NCI-H2227 (cell line): ENCODE data around the gene CEP95.
"Not testable (repeated sequence)": the region's sequence is repeated elsewhere in the genome, so short reads cannot be mapped to it uniquely, and the experiment has no call there.

Source experiments
- DNase-seq: peaks from one replicate; lab custom pipeline; 2025; ENCODE audit not compliant: unreplicated experiment; lab: John Stamatoyannopoulos, UW

The CEP95 gene

GRCh38 chr17:64572682-64573154 is 65.9 kb downstream of the CEP95 start:
- DNase-seq = no peak

DNA sequence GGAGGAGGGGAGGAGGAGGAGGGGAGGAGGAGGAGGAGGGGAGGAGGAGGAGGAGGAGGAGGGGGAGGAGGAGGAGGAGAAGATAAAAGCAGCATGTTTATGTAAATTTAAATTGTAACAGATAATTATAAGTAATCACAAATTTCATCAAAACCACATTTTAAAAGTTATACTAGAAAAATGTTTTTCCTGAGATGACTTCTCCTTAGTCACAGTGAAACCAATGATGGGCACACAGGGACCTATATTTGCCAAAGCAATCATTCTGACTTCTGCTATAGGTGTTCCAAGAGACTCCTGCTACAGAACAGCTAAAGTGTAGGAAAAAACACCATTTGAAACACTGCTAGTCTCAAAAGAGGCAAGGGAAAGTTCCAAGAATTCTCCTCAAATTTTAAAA is 66.4 kb downstream of the CEP95 start:
- DNase-seq = no peak

DNA sequence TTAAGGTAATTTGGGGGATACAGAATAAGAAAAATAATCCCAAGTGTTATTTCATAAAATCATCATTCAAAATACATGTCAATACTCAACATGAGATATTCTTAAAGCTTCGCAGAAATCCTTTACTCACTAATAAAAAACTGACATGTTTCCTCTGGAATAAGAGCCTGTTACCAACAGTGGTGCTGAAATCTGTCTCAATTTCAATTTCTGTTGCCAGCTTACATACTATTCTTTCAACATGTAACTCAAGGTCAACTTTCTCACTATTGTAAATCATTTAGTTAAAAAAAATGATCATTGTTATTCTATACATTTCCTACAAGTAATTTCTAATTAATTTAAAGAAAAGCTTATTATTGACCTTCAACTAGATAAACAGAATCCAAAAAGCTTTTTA is 67.9 kb downstream of the CEP95 start:
- no peak for DNase-seq

GRCh38 chr17:64575431-64575830 is 68.7 kb downstream of the CEP95 start:
- DNase-seq = no peak

- not testable (repeated sequence) for DNase-seq
These were observed 70.2 kb downstream of the CEP95 start for GRCh38 chr17:64577025-64577424.

DNA sequence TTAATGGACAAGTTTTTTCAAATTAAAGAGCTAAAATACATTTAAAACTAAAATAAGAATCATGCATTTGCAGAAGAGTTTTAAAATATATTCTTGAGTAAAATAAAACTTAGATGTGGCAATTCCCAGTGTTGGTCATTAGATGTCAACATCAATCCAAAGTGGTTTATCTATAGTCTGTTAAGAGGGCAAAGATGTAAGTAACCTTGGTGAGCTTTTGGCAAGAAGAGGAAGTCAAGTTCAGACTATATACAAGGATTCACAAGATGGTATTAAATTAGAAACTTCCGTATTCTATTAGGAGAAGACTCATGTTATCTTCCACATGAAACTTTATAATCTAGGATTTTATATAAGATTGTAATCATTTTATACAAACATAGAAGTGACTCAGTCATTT is 73.1 kb downstream of the CEP95 start:
- no peak for DNase-seq

DNA sequence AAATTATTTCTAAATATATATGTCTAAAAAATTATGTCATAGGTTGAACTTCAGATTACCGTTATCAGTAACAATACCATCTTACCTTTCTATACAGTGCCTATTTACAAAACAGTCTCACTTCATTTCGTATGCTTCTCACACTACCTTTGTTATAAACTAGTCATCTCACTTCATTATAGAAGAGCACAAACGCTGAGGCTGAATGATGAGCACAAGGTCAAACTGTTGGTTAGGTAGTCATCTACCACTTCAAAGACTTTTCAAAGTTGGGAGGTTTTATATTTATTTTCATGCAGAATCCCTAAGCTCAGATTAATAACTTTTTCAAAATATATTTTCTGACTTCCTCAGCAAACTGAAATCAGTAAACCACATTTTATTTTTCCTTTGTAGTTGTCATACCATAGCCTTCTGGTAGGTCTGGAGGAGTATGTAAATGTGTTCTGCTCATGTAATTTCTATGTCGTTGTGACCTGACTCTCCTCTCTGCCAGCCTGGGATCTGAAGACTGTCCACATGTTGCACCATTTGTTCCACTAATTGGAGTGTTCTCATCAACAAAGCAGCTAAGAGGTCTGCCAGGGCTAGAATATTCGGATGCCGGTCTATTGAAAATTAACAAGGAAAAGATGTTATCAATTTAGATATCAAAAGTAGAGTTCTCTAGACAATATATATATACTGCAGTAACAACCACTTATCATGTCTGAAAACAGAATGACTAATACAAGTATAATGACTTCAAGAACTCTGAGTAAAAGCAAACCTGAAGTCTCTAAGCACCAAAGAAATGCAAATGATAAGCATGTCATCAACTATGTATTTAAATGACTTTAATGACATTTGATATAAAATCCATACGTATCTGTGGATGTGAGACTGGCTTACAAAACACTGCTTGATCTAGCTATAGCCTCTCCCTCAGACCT is 73.9 kb downstream of the CEP95 start:
- no peak for DNase-seq

DNA sequence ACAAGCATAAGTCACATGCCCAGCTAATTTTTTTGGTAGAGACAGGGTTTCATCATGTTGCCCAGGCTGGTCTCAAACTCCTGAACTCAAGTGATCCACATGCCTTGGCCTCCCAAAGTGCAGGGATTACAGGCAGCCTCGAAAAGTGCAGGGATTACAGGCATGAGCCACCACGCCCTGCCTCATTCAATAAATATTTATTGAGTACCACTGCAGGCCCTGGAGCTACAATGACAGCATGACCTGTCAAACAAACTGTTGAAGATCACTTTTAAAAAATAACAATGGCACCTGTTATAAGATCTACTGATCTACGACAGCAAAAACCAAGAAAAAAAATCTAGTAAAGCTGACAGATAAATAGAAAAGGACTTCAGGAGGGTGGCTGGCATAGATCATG is 76.3 kb downstream of the CEP95 start:
- no peak for DNase-seq

DNA sequence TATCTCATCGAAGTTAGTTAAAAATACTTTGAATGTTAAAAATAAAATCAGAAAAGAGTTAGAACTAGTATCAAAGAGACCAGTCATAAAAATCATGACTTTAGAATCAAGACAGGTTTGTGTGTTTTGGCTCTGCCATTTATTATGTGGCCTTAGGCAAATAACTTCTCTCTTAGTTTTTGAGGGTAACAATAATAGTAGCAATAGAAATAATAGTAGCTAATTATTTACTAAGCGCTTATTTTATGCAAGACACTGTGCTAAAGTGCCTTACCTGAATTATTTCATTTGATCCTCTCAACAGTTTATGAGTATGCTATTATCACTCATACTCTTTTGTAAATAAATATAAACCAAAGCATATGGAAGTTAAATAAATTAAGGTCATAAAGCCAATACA is 78.4 kb downstream of the CEP95 start:
- no peak for DNase-seq
